CD4-positive, alpha-beta T cell treated with Interferon gamma for 1 hour (primary cell): ENCODE measurements around the gene ZMYM4.
"Not testable (repeated sequence)": the region's sequence is repeated elsewhere in the genome, so short reads cannot be mapped to it uniquely, and the experiment has no call there.

ENCODE experiments used
- DNase-seq: peaks from one replicate; pipeline ENCODE4 v3.0.0-alpha.2; 2020

Gene ZMYM4

GRCh38 chr1:35461966-35462651 lies 193.6 kb downstream of the ZMYM4 start:
- DNase-seq, result no peak

GRCh38 chr1:35463232-35463631 lies 194.7 kb downstream of the ZMYM4 start:
- no peak for DNase-seq

GRCh38 chr1:35463749-35464148 lies 195.2 kb downstream of the ZMYM4 start:
- not testable (repeated sequence) for DNase-seq

GRCh38 chr1:35466120-35466519 lies 197.6 kb downstream of the ZMYM4 start:
- no peak for DNase-seq

GRCh38 chr1:35470977-35471613 lies 202.6 kb downstream of the ZMYM4 start:
- DNase-seq, result no peak
